ENCODE measurements around the gene JAKMIP1.
"Not testable (repeated sequence)": the region's sequence is repeated elsewhere in the genome, so short reads cannot be mapped to it uniquely, and the experiment has no call there.

The JAKMIP1 gene

GRCh38 chr4:6029254-6029653, 171.1 kb downstream of the JAKMIP1 start:
- FAIRE-seq: no peak

- FAIRE-seq: no peak
Observed at GRCh38 chr4:6028168-6028567, 172.2 kb downstream of the JAKMIP1 start.

DNA sequence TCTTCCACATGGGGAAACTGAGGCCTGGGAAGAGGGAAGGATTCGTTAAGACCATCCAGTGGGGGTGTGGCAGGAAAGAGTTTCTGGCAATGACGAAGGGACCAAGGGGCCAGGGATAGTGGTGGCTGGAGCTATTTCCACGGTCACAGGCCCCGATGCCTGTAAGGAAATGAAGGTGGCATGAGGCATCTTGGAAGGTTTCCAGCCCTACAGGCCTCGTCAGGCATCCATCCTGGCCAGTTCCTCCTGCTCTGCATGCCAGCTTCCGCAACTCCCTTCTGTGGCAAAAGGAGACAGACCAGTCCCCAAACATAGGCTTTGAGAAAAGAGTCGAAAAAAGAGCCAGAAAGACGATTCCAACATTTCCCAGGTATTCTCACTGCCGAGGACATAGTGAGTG, 173.0 kb downstream of the JAKMIP1 start:
- no peak for FAIRE-seq

- FAIRE-seq: no peak
Observed at GRCh38 chr4:6024313-6024960, 175.9 kb downstream of the JAKMIP1 start.

DNA sequence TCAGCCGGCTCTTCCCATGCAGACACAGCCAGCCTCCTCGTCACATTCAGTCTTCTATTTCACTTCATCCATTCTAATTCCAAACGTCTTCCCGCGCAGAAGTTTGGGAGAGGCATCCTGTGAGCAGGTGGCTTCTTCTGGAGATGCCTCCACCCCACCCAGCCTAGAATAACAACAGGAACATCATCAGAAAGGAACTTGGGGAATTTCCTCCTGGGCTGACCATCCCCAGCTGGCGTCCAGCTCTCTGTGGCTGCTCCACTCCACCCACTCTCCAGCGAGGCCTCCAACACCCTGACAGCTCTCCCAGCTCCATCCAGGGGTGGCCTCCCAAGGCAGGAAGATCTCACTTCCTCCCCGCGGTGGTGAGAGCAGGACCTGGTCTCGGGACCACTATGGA, 176.6 kb downstream of the JAKMIP1 start:
- FAIRE-seq: no peak

GRCh38 chr4:6022607-6023288, 177.6 kb downstream of the JAKMIP1 start:
- no peak for FAIRE-seq

DNA sequence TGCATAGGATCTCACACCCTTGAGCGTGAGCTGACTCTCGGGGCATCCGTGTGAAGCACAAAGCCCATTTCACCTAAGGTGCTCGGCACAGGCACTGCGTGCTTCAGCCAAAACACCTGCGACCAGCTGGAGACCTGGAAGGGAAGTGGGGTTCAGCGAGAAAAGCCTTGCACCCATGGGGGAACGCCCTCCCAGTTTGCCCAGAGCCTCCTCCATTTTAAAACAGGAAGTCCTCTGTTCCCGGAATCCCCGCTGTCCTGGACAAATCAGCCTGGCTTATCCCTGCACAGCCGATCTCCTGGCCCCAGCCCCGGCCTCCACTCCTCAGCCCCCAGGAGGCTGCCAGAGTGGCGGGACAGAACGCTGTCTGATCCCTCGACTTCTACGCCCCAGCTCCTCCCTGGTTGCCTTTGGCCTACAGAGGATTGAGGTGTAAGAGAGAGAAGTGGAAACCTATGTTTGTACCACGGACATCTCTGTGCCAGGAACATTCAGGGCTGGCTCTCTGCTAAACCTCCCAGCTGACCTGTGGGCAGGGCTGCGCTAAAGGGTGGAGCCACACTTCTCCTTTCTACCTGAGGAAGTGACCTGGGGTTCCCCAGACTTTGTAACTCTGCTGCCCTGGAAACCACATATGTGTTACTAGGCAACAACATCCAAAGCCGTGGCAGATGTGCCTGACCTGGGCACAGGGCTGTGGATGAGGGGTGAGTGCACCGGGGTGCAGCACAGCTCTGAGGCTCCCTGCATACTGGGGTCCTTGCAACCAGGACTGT, 178.3 kb downstream of the JAKMIP1 start:
- FAIRE-seq: no peak

DNA sequence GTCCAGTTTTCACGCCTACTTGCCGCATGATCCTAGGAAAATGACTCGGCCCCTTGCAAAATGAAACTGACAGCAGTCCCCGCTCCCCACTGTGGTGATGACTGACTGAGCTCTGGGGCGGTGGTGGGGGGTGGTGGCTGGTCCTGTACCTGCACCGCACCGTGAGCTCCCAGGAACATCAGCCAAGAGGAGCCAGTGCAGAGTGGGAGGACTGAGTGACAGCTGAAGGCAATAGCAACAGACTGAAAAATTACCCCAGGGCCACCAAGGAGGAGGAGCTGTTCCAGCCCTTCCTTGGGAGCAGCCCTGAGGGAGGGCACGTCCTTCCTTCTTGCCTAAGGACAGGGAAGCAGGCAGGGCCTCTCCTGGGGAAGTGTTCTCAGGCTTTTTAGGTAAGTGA, 179.7 kb downstream of the JAKMIP1 start:
- FAIRE-seq: no peak

DNA sequence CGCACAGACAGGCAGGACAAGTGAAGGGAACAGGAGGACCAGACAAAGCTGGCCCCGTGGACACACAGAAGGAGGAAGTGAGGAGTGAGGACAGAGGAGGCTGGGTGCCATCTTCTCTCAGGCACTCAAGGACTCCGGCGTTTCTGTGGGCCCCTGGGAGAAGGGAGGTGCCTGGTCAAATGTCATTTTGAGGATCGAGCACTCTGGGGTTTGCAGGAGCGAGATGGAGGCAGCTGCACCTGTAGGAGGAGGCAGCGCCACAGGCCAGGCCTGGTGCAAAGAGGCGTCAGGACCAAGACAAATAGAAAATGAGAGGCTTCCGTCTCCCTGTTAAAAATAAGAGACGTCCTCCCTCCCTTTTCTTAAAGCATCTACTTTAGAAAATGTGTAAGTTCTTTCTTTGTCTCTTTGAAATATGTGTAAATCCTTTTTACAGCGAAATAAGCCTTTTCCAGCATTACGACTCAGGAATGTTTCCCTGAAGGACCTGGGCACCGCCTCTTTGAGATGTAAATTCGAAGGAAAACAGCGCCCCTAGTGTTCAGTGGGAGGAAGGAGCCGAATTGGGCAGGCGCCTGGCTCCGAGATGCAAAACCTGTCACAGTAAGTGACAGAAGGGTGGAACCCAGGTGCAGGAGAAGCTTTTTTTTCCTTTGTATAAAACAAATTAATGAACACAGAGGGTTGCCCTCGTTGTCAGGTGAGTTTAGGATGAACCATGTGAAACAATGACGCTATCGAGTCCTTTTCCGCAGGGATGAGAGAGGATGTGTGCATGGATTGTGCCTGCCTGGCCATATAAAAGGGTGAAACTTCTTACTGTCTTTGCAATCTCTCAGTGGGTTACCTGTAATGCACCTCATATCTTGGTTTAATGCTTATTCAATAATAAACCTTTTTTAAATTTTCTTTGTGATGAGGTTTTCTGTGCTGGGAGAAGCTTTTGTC, 180.8 kb downstream of the JAKMIP1 start:
- no peak for FAIRE-seq

GRCh38 chr4:6018331-6018730, 182.0 kb downstream of the JAKMIP1 start, which contains the start of gene C4orf50:
C4orf50 (minus strand) TSS chr4:6018431.
- FAIRE-seq: no peak

- FAIRE-seq: no peak
Observed at GRCh38 chr4:6017800-6018199, 182.5 kb downstream of the JAKMIP1 start.

GRCh38 chr4:6017030-6017429, 183.3 kb downstream of the JAKMIP1 start:
- FAIRE-seq: no peak

GRCh38 chr4:6013564-6013963, 186.8 kb downstream of the JAKMIP1 start:
- no peak for FAIRE-seq

- no peak for FAIRE-seq
Observed at GRCh38 chr4:6012200-6012599, 188.1 kb downstream of the JAKMIP1 start.

GRCh38 chr4:6011686-6012085, 188.7 kb downstream of the JAKMIP1 start:
- FAIRE-seq: no peak

DNA sequence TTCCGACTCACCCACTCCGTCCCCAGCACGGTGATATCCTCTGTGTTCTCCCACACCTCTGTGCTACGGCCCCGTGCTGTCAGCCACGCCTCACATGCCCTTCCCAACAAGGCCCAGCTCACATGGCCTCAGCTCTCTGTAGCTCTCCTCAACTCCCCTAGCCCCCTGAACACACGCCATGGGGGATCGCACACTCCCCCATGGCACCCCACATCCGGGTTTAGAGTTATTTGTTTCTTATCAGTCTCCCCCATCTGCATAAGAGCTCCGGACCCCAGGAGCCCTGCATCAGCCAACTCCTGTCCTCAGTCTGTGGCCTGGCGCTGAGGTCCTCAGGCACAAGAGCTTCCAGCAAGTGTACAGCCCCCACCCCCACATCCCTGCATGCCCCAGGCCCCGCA, 189.1 kb downstream of the JAKMIP1 start:
- no peak for FAIRE-seq

DNA sequence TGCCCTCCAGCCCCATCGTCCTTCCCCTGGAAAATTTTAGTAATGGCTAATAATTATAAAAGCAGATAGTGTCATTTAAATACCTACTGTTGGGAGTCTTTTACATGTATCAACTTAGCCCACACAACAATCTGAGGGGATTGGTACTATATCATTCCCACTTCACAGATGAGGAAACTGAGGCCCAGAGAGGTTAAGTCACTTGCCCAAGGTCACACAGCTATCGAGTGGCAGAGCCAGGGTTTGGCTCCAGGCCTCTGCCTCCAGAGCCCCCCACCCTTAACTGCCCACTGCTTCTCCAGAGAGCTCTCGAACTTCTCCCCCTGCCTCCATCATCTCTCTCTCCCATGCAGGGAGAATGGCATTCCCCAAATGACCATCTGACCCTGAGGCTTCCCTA, 189.6 kb downstream of the JAKMIP1 start:
- FAIRE-seq: no peak

DNA sequence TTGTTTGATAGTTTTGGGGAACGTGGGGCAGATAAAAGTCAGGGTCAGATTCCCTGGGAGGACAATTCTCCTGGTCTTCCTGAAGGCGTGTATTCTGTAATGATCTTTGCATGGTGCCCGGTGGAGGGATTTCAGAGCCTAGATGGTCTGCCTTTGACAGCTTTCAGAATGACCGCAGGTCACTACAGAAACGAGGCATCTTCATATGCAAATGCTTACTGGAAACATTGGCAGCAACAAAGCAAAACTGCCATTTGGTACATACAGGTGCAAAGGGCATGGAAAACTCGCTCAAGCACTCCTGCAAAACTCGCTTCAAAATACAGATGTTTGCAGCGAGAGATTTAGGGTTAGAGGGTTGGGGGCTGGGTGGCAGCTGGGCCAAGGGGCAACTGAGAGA, 190.9 kb downstream of the JAKMIP1 start:
- no peak for FAIRE-seq

DNA sequence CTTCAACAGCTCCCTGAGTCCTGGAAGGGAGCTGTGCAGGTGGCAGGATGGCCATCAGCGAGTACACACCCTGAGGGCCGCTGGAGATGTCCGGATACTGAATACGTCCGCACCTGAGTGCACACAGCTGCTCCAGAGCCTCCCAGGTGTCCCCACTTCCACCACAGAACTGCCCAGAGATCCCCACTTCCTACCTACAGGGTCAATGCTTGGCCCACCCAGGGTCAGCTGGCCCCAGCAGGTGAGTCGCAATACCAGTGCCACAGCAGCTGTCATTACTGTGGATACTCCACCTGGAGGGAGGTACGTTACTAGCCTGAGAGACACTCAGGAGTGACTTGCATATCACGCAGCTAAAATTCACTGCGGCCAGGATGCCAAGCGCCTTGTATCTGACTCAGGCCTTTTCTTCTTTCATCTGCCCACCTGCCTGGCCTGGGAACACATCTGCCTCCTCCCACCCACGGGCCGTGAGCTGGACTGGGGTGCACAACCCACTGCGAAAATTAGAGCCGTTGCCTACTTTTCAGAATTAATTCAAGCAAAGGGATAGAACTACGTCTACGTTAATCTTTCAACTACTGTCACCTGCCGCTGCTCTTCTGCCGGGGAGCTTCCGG, 191.5 kb downstream of the JAKMIP1 start:
- FAIRE-seq: no peak

- FAIRE-seq: no peak
Observed at GRCh38 chr4:6008092-6008551, 192.2 kb downstream of the JAKMIP1 start.

DNA sequence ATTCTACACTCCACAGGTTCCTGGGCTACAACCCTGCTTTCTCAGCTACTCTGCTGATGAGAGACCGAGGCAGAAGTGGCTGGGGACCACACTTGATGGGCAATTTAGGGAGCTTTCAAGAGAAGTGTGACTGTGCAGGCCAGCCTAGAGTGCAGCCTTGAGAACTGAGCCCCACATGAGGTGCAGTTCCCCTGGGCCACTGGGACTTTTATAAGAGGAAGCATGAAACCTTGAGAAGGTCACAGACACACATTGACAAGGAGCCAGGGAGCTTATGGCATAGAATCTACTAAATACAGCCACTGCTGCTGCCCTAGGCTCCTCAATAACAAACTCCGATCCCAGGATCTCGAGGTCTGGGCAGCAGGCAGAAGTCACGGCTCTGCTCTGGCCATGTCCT, 195.2 kb downstream of the JAKMIP1 start:
- no peak for FAIRE-seq

- not testable (repeated sequence) for FAIRE-seq
Observed at GRCh38 chr4:6003485-6003884, 196.9 kb downstream of the JAKMIP1 start.

All from colon (tissue), 2 donors.